K562 treated with DMSO at 1 percent for 4 hours (cell line): Measurements from ENCODE around the gene NFKBIE. TPM values are rescaled to one million over a fixed set of nuclear protein-coding genes. Genes with fewer than 3 reads are reported as not detected.

Experiments used
- total RNA-seq: library from RNA; unstranded; fragments of 300-600 nt; gene quantifications from 2 replicates; pipeline ENCODE4 v1.2.3, GENCODE V29; 2022; ENCODE audit not compliant: insufficient read depth

The NFKBIE gene
- 26.9 and 27.2 TPM in 2 replicates for total RNA-seq

GRCh38 chr6:44265007-44265721 is at the start of gene NFKBIE:
Gene NFKBIE (minus strand): TSS chr6:44265551. CDS start chr6:44265346, 205 bp downstream.

DNA sequence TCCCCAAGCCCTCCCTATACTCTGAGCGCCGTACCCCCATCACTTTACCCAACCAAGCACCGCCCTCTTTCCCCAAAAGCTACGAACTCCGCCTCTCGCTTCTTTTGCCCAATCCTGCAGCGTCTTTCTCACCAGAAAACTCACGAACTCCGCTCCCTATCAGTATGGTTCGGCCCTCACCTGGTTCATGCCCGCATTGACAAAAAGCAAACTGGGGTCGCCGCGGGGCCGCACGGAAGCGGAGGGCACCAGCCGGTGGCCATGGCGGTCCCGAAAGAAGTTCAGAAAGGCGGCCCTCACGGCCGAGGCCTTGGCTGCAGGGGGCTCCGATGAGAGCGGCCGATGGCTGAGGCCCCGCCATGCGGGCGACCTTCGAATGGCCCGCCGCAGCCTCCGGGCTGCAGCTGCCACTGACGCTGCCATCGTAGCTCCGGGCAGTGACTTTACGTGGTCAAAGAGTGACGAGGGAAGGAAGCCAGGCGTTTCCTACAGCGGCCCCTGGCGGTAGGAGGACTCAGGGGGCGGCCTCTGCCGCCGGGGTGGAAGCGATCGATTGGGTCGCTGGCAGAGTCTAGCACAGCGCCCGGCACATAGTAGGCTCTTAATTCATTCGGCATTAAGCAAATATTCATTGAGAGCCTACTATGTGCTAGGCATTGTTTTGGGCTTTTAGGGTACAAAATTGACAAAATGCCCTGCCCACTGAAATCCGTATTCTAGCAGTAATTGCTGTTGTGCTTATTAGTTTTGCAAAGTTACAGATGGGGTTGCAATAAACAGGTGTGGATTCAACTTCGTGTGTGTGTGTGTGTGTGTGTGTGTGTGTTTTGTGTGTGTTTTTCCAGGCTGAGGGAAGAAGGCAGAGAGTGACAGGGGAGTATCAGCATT is 47.8 kb upstream of the NFKBIE start, which contains the start of gene AARS2:
TSS of gene AARS2 (minus strand) at position 447 of the 888 bp plus-strand sequence. CDS start at position 423, 24 bp downstream.

GRCh38 chr6:44269921-44270525 is 4.7 kb upstream of the NFKBIE start, which contains the start of gene TMEM151B:
Gene TMEM151B (plus strand): TSS chr6:44270450. CDS start chr6:44270743, 293 bp downstream.

DNA sequence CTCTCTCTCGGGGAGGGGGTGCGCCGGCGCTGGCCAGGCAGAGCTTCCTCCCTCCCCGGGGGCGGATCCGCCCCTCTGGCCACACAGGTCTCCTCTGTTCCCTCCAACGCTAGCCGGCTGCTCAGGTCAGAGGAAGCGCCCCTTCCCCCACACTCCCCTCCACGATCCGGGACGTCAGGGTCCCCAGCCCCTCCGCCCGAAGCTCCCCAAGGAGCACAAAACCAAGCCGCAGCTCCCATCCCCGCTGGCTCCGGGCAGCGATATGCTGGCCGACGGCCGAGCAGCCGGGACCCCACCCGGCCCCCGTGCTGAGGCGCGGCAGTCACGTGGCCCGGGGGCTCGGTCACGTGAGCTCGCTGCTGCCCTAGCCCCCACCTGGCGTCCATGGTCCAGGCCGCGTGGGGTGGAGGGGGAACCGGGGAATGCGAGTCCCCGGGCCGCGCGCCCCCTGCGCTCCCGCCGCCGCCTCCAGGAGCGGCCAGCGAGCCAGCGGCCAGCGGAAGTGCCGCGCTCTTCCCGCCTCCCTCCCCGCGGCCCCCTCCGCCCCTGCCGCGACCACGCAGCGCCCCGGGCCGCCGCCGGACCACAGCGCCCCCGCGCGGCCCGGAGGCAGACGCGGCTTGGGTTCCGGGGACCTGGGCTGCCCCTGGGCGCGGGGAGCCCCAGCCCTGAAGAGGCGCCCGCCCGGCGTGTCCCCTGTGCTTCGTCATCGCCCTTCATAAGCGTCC is 8.2 kb downstream of the NFKBIE start, which contains the start of gene SLC35B2:
TSS of gene SLC35B2 (minus strand) at position 504 of the 728 bp plus-strand sequence. CDS start at position 386, 118 bp downstream.

GRCh38 chr6:44246663-44247337 is 18.6 kb downstream of the NFKBIE start, which contains the start of gene HSP90AB1:
Gene HSP90AB1 (plus strand): TSS chr6:44247101. CDS start chr6:44248630, 1,529 bp downstream.

DNA sequence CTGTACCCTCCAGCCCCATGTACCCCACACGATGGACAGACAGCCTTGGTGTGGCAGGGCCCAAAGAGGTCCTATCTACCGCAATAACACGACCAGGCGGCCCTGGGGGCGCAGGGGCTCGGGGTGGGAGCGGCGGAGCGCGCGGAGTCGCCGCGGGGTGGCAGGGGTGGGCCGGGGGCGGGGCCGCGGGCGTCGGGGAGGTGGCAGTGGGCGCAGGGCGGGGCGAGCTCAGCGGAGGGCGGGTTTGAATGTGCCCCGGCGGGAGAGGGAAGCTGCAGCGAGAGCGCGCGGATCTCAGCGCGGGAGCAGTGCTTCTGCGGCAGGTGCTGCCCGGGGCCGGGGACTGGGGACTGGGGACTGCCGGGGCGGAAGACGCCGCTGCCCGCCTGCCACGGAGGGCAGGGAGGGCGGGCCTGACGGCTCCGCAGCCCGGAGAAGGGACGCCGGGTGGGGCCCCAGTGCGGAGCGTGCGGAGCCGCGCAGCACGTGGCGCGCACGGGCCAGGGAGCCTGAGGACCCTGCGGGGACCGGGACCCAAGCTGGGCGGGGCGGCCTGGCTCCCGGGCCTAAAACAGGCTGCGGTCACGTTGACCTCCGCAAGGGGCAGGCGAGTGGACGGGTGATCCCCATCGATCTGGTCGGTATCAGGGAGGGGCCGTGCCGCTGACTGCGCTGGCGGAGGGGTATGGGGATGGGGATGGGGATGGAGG is 41.9 kb downstream of the NFKBIE start, which contains the start of gene SLC29A1:
TSS of gene SLC29A1 (plus strand) at position 277 of the 710 bp plus-strand sequence. CDS start 3,719 bp downstream, outside the sequence.

GRCh38 chr6:44216677-44217331 is 48.5 kb downstream of the NFKBIE start, which contains the start of gene MYMX:
Gene MYMX (plus strand): TSS chr6:44216926. CDS start chr6:44217472, 546 bp downstream.

Other genes with a start within 250 kb of the NFKBIE start
- 95.2 and 107 TPM in 2 replicates for gene MRPL14, start 138.1 kb downstream of the NFKBIE start, total RNA-seq
- gene TMEM63B, start 138.0 kb downstream of the NFKBIE start, total RNA-seq = 34.8 and 50.7 TPM in 2 replicates
- gene CAPN11, start 106.7 kb downstream of the NFKBIE start, total RNA-seq = 0.51 TPM in 1 of 2 replicates, not detected in the other
- not detected in 2 replicates for gene MYMX, start 48.6 kb downstream of the NFKBIE start, total RNA-seq
- 110 and 130 TPM in 2 replicates for gene SLC29A1, start 42.0 kb downstream of the NFKBIE start, total RNA-seq
- gene HSP90AB1, start 18.4 kb downstream of the NFKBIE start, total RNA-seq = 1,233 and 1,422 TPM in 2 replicates
- 78.1 and 85.6 TPM in 2 replicates for gene SLC35B2, start 8.0 kb downstream of the NFKBIE start, total RNA-seq
- gene TMEM151B, start 4.9 kb upstream of the NFKBIE start, total RNA-seq = not detected in 2 replicates
- gene AARS2, start 47.8 kb upstream of the NFKBIE start, total RNA-seq = 12.3 and 13.6 TPM in 2 replicates
- not detected in 2 replicates for gene SPATS1, start 77.1 kb upstream of the NFKBIE start, total RNA-seq
- gene CDC5L, start 122.2 kb upstream of the NFKBIE start, total RNA-seq = 18.5 and 19.3 TPM in 2 replicates